ENCODE data around the gene CFAP57. TPM values are rescaled to one million over a fixed set of nuclear protein-coding genes. Genes with fewer than 3 reads are reported as not detected.

The CFAP57 gene
- total RNA-seq: under 1 TPM in 3 of 4 donors, not detected in 1; 0.10 to 0.81 (median 0.11) TPM

DNA sequence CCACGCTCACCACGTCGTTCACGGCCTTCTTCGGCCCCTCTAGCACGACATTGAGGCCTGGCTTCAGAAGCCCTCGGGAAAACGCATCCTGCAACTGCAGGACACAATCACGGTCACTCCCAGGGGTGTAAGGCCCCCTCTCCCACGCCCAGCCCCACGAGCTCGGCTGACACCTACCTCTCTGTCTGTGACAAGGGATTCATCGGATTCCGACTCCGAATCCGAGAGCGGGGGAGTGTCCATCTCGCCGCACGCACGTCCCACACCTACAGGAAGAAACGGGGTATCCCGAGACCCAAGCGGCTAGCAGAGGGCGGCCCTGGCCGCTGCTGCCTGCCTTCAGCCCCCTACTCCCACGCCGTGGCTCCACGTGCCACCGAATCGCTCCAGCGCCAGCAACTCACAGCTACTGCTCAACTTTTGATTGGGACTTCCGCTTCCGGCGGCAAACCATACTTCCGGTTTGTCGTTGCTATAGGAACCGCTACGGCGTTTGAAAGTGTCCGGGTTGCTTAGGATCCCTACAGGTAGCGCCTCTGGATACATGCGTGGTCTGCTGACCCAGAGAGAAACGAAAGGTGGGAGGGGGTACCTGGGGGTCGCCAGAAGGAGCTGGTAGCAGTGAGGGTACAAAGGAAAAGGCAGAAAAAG is at the start of gene CFAP57, which contains the start of gene EBNA1BP2:
CFAP57 (plus strand) TSS at position 455 of the 651 bp plus-strand sequence. CDS start 424 bp downstream, outside the sequence.
EBNA1BP2 (minus strand) TSS at position 415 of the 651 bp plus-strand sequence; CDS start at position 243, 172 bp downstream.
- peak within 1 kb of the TSS; percentile 96 for H3K4me3 ChIP-seq
- no peak for TF ChIP-seq POLR2A (IDR thresholded peaks at IDR 0.05)
- peak in 2 of 3 donors; percentile 40 to 71 for TF ChIP-seq POLR2AphosphoS5 (IDR thresholded peaks at IDR 0.05)
- H3K36me3 ChIP-seq: peaks cover 37% of the 10 kb centered on the region
- H3K27me3 ChIP-seq: peaks cover 7% of the 10 kb centered on the region
- peaks cover 20% of the 10 kb centered on the region for H3K4me1 ChIP-seq
- DNase-seq (ENCODE audit: low spot score in 2 of 2): peak; percentile 94 to 96
- WGBS: under 1% methylated on average over 42 of the region's 45 CpGs
- H3K9me3 ChIP-seq: no peaks in the 10 kb centered on the region
- peak within 1 kb of the TSS; percentile 9 for H3K27ac ChIP-seq

DNA sequence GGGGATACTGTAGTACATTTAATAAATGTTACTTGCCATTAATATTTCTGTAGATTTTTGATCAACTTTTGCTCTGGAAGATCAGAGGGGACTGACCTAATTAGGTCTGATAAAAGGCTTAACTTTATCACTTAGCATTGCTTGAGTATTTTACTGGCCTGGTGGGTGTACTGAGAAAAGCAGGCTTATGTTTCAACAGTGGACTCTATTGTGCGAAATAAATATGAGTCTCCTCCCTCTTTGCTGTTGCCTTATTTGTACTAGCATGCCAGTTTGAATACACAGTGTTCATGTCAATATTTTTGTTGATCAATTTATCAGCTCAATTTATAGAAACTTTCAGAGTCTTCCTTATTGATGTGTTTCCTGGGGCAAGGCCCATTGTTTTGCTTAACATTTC is 49.1 kb upstream of the CFAP57 start:
- Histone ChIP-seq H3K9me3 (no peaks in the 10 kb centered on the region), H3K4me1 (peaks cover 10% of the 10 kb centered on the region), H3K36me3 (no peaks in the 10 kb centered on the region), H3K27me3 (no peaks in the 10 kb centered on the region), H3K27ac (peak overlapping the region; percentile 3), H3K4me3 (no peak overlapping the region)
- TF ChIP-seq, protein P1, sequence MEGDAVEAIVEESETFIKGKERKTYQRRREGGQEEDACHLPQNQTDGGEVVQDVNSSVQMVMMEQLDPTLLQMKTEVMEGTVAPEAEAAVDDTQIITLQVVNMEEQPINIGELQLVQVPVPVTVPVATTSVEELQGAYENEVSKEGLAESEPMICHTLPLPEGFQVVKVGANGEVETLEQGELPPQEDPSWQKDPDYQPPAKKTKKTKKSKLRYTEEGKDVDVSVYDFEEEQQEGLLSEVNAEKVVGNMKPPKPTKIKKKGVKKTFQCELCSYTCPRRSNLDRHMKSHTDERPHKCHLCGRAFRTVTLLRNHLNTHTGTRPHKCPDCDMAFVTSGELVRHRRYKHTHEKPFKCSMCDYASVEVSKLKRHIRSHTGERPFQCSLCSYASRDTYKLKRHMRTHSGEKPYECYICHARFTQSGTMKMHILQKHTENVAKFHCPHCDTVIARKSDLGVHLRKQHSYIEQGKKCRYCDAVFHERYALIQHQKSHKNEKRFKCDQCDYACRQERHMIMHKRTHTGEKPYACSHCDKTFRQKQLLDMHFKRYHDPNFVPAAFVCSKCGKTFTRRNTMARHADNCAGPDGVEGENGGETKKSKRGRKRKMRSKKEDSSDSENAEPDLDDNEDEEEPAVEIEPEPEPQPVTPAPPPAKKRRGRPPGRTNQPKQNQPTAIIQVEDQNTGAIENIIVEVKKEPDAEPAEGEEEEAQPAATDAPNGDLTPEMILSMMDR (IDR thresholded peaks at IDR 0.05): no peak
- TF ChIP-seq POLR2AphosphoS5 (IDR thresholded peaks at IDR 0.05): no peak
- TF ChIP-seq EP300 (IDR thresholded peaks at IDR 0.05): no peak
- TF ChIP-seq POLR2A (IDR thresholded peaks at IDR 0.05): no peak
- WGBS: 55% methylated on average over 1 of the region's 1 CpG
- DNase-seq (ENCODE audit: low spot score in 2 of 2): no peak

DNA sequence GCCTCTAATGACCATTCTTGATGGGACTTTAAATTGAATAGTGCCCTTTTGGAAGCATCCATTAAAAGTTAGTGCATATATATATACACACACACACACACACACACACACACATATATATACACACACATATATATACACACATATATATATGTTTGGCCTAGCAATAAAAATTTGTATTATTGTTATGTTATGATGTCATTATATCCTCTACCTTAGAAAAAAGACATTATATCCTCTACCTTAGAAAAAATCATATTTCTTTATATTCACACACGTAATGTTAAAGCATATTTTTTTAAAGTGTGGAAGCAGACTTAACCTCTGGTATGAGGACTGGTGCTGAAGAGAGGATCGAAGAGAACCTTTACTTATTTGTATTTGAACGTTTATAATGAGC is 43.3 kb upstream of the CFAP57 start:
- TF ChIP-seq POLR2AphosphoS5 (IDR thresholded peaks at IDR 0.05): no peak
- TF ChIP-seq, protein P1 (IDR thresholded peaks at IDR 0.05): no peak
- no peak for TF ChIP-seq POLR2A (IDR thresholded peaks at IDR 0.05)
- TF ChIP-seq EP300 (IDR thresholded peaks at IDR 0.05): no peak
- no peak for DNase-seq (ENCODE audit: low spot score in 2 of 2)
- Histone ChIP-seq H3K36me3 (no peaks in the 10 kb centered on the region), H3K27me3 (no peaks in the 10 kb centered on the region), H3K27ac (no peak overlapping the region), H3K4me3 (no peak overlapping the region), H3K9me3 (no peaks in the 10 kb centered on the region), H3K4me1 (no peaks in the 10 kb centered on the region)
- 87% methylated on average over 3 of the region's 3 CpGs for WGBS

DNA sequence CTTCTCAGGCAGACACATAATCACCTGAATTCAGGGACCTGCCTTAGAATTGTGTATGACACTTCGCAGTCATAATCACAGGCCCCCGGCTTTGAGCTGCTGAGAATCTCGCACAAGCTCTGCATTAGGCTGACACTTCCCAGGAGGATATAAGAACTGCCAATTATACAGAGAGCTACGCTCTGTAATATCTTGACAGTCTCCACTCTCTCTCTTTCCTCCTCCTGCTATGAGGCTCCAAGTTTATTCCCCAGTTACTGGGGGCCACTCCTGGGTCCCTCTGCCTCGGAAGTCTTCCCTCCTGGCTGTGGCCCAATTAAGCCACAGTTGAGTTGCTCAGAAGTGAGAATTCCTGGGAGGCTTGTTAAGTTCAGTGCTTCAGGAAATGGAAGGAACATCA is 42.7 kb upstream of the CFAP57 start:
- Histone ChIP-seq H3K36me3 (no peaks in the 10 kb centered on the region), H3K27me3 (no peaks in the 10 kb centered on the region), H3K4me3 (no peak overlapping the region), H3K9me3 (no peaks in the 10 kb centered on the region), H3K4me1 (no peaks in the 10 kb centered on the region), H3K27ac (no peak overlapping the region)
- DNase-seq (ENCODE audit: low spot score in 2 of 2): no peak
- TF ChIP-seq, protein P1 (IDR thresholded peaks at IDR 0.05): no peak
- no peak for TF ChIP-seq EP300 (IDR thresholded peaks at IDR 0.05)
- TF ChIP-seq POLR2AphosphoS5 (IDR thresholded peaks at IDR 0.05): no peak
- TF ChIP-seq POLR2A (IDR thresholded peaks at IDR 0.05): no peak
- WGBS: 81% methylated on average over 5 of the region's 5 CpGs

DNA sequence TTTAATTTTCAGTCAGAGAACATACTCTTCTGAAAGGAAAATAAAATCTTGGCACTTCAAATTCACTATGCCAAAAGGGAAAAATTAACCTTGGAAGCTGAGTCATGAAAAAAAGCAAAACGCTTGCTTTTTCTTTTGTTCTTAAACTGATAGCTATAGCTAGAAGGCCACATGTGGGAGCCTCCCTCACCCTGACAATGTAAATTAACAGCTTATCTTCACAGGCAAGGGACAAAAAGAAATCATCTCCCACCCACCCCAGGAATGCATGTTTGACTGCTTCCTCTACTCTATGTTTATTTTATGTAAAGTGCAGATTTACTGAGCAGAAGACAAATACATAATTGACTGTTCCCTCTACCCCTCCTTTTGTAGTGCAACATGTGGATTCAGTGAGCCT is 38.1 kb upstream of the CFAP57 start:
- H3K27me3 ChIP-seq: no peaks in the 10 kb centered on the region
- H3K27ac ChIP-seq: no peak overlapping the region
- DNase-seq (ENCODE audit: low spot score in 2 of 2): no peak
- no peaks in the 10 kb centered on the region for H3K9me3 ChIP-seq
- TF ChIP-seq EP300 (IDR thresholded peaks at IDR 0.05) (no peak), POLR2AphosphoS5 (IDR thresholded peaks at IDR 0.05) (no peak), POLR2A (IDR thresholded peaks at IDR 0.05) (no peak)
- TF ChIP-seq, protein P1 (IDR thresholded peaks at IDR 0.05): no peak
- H3K4me1 ChIP-seq: peaks cover 24% of the 10 kb centered on the region
- H3K4me3 ChIP-seq: no peak overlapping the region
- WGBS: 19% methylated on average over 1 of the region's 1 CpG
- H3K36me3 ChIP-seq: no peaks in the 10 kb centered on the region

Measured in suprapubic skin (tissue), 4 donors.